Gastroesophageal sphincter (tissue), 4 donors: Measurements from ENCODE around the gene MRPL27. TPM values are rescaled to one million over a fixed set of nuclear protein-coding genes. Genes with fewer than 3 reads are reported as not detected.

Source experiments
- ATAC-seq: fragments of 150-250 bp; one replicate; pipeline ENCODE4 v1.9.1; 2016; ENCODE audit warnings: mild to moderate bottlenecking, moderate library complexity
- H3K27ac ChIP-seq, 4 donors: fragments of 200-600 bp; sonication (generic) in 3 of 4; 1 replicate in 3 of 4; 2 replicates in 1 of 4; pipeline ENCODE4 v1.5.1; 2016 to 2019
- H3K27me3 ChIP-seq: fragments of 200-600 bp; sonication (generic); one replicate; pipeline ENCODE4 v1.5.1; 2019
- H3K36me3 ChIP-seq, 2 donors: fragments of 200-600 bp; sonication (generic); one replicate each; pipeline ENCODE4 v1.5.1; 2019; ENCODE audit warnings: control low read depth in 1 of 2
- H3K4me1 ChIP-seq, 3 donors: fragments of 200-600 bp; sonication (generic); 1 replicate in 2 of 3; 2 replicates in 1 of 3; pipeline ENCODE4 v1.5.1; 2016 to 2019; ENCODE audit warnings: control low read depth in 2 of 3
- H3K4me3 ChIP-seq, 2 donors: fragments of 200-600 bp; sonication (generic); one replicate each; pipeline ENCODE4 v1.5.1; 2019; ENCODE audit warnings: mild to moderate bottlenecking in 1 of 2, moderate library complexity in 1 of 2
- H3K9me3 ChIP-seq, 3 donors: fragments of 200-600 bp; sonication (generic); one replicate each; pipeline ENCODE4 v1.5.1; 2017 to 2019; ENCODE audit warnings: control low read depth in 2 of 3
- CTCF ChIP-seq, 4 experiments: fragments of 200-600 bp in 2 of 4; fragments of 450-650 bp in 2 of 4; sonication (generic) in 1 of 4; IDR thresholded peaks; one replicate each; pipeline ENCODE4 v1.5.1; 2017 to 2019; ENCODE audit warnings: antibody characterized with exemption in 4 of 4, mild to moderate bottlenecking in 2 of 4, moderate library complexity in 2 of 4
- EP300 ChIP-seq: sonication (generic); formaldehyde crosslinking; IDR thresholded peaks from one replicate; pipeline ENCODE4 v1.6.1; 2017; ENCODE audit warnings: antibody characterized with exemption, mild to moderate bottlenecking
- POLR2A ChIP-seq, 2 donors: fragments of 450-650 bp; IDR thresholded peaks; one replicate each; pipeline ENCODE4 v1.6.1; 2017; ENCODE audit warnings: antibody characterized with exemption in 2 of 2, mild to moderate bottlenecking in 2 of 2, moderate library complexity in 1 of 2
- POLR2AphosphoS5 ChIP-seq: sonication (generic); formaldehyde crosslinking; IDR thresholded peaks from one replicate; pipeline ENCODE4 v1.6.1; 2017; ENCODE audit warnings: antibody characterized with exemption
- WGBS, 2 donors: methylation state at CpG; one replicate each; pipeline ENCODE4 v1.1.5; 2018; ENCODE audit warnings: low coverage in 1 of 2; 5-methylcytosine and 5-hydroxymethylcytosine counted together
- total RNA-seq, 4 donors: library from RNA; depleted of rRNA; stranded (reverse); fragments of >200 nt; gene quantifications; one replicate each; pipeline ENCODE4 v1.1.0, GENCODE V29; 2016

MRPL27 gene
- total RNA-seq, 4 donors from 2014 or later = 40.3 to 62.1 (median 52.2) TPM

- 11% methylated on average over 1 of the region's 14 CpGs; no CpG with 5 or more reads in 1 of the 2 donors for WGBS, 2 donors
- no peaks in the 10 kb centered on the region for H3K9me3 ChIP-seq
These were observed 13.0 kb downstream of the MRPL27 start for GRCh38 chr17:50359998-50360461.

DNA sequence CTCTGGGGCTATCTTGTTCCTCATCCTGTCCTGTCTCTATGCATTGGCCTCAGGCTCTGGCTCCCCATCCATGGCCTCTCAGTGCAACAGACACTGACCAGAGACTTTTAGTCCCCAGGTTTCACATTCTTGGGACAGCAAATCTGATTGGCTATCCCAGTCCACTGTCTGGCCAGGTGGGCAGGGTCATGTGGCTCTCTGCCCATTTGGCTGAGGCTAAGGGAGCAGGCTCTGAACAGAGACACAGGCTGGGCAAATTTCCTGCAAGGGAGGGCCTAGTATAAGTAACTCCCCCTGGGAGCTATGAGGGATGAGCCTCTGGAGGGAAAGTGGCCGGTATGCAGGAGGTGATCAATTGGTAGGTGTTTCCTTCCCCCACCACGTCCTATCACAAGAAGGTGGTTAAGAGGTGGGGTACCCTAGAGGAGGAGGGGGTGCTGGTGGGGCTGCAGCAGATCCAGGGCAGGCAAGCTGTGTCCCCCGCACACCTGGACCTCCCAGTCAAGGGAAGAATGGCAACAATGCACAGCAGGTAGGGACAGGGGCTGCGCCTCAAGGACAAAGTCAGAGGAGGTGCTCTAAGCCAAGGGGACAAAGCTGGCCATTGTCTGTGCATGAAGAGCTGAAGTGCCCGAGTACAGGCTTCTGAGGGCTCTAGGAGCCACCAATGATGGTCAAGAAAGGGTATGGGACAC, 13.8 kb downstream of the MRPL27 start:
- Histone ChIP-seq H3K4me3 (no peak overlapping the region), H3K4me1 (peaks cover 0 to 22% (median 5%) of the 10 kb centered on the region in 3 donors), H3K9me3 (no peaks in the 10 kb centered on the region), H3K36me3 (peaks cover 0 to 73% of the 10 kb centered on the region in 2 donors), H3K27me3 (no peaks in the 10 kb centered on the region), H3K27ac (no peak overlapping the region)
- ATAC-seq = no peak
- WGBS, 2 donors = 29% methylated on average over 1 of the region's 5 CpGs; no CpG with 5 or more reads in 1 of the 2 donors
- TF ChIP-seq CTCF (IDR thresholded peaks at IDR 0.05) = no peak
- no peak for TF ChIP-seq POLR2A (IDR thresholded peaks at IDR 0.05)
- TF ChIP-seq POLR2AphosphoS5 = no peak
- no peak for TF ChIP-seq EP300

More at GRCh38 chr17:50359998-50360461, 13.0 kb downstream of the MRPL27 start:
- peaks cover 0 to 25% (median 5%) of the 10 kb centered on the region in 3 donors for H3K4me1 ChIP-seq
- no peak overlapping the region for H3K27ac ChIP-seq
- TF ChIP-seq CTCF (IDR thresholded peaks at IDR 0.05) = no peak
- no peak for TF ChIP-seq POLR2AphosphoS5
- no peak for TF ChIP-seq POLR2A (IDR thresholded peaks at IDR 0.05)
- no peak for TF ChIP-seq EP300
- H3K36me3 ChIP-seq = peaks cover 0 to 72% of the 10 kb centered on the region in 2 donors
- no peak overlapping the region for H3K4me3 ChIP-seq
- no peak for ATAC-seq
- no peaks in the 10 kb centered on the region for H3K27me3 ChIP-seq

- Histone ChIP-seq H3K4me1 (peaks cover 0 to 13% (median 5%) of the 10 kb centered on the region in 3 donors), H3K4me3 (no peak overlapping the region), H3K27me3 (no peaks in the 10 kb centered on the region), H3K36me3 (peaks cover 0 to 83% of the 10 kb centered on the region in 2 donors), H3K9me3 (no peaks in the 10 kb centered on the region), H3K27ac (no peak overlapping the region)
- ATAC-seq = no peak
- TF ChIP-seq CTCF (IDR thresholded peaks at IDR 0.05) (no peak), POLR2A (IDR thresholded peaks at IDR 0.05) (no peak), EP300 (no peak)
- 95 to 100% methylated on average over 2 to 3 of the region's 17 CpGs for WGBS, 2 donors
These were observed 14.8 kb downstream of the MRPL27 start for GRCh38 chr17:50358177-50358576.

- Histone ChIP-seq H3K4me3 (no peak overlapping the region), H3K36me3 (peaks cover 0 to 93% of the 10 kb centered on the region in 2 donors), H3K27ac (no peak overlapping the region), H3K9me3 (no peaks in the 10 kb centered on the region), H3K27me3 (no peaks in the 10 kb centered on the region), H3K4me1 (peaks cover 0 to 11% (median 0%) of the 10 kb centered on the region in 3 donors)
- TF ChIP-seq POLR2AphosphoS5 = no peak
- no peak for TF ChIP-seq CTCF (IDR thresholded peaks at IDR 0.05)
- TF ChIP-seq POLR2A (IDR thresholded peaks at IDR 0.05) = no peak
- no peak for TF ChIP-seq EP300
- no peak for ATAC-seq
- 78% methylated on average over 2 of the region's 12 CpGs; no CpG with 5 or more reads in 1 of the 2 donors for WGBS, 2 donors
These were observed 16.0 kb downstream of the MRPL27 start for GRCh38 chr17:50356892-50357510.
